Measurements from ENCODE around the gene LIMK2.

Gene LIMK2

GRCh38 chr22:31278151-31278621, 66.1 kb downstream of the LIMK2 start:
- TF ChIP-seq CTCF (conservative IDR thresholded peaks at IDR 0.05; ENCODE audit: low read length) = no peak
- no peak for DNase-seq (ENCODE audit: low read depth)
- no peak overlapping the region for H3K4me3 ChIP-seq (ENCODE audit: low read length)

GRCh38 chr22:31278626-31279326, 66.7 kb downstream of the LIMK2 start:
- no peak for DNase-seq (ENCODE audit: low read depth)
- no peak overlapping the region for H3K4me3 ChIP-seq (ENCODE audit: low read length)
- TF ChIP-seq CTCF (conservative IDR thresholded peaks at IDR 0.05; ENCODE audit: low read length) = no peak

- H3K4me3 ChIP-seq (ENCODE audit: low read length) = no peak overlapping the region
- DNase-seq (ENCODE audit: low read depth) = no peak
- no peak for TF ChIP-seq CTCF (conservative IDR thresholded peaks at IDR 0.05; ENCODE audit: low read length)
These were observed 67.2 kb downstream of the LIMK2 start for GRCh38 chr22:31279327-31279669.

- DNase-seq (ENCODE audit: low read depth) = no peak
- no peak overlapping the region for H3K4me3 ChIP-seq (ENCODE audit: low read length)
- TF ChIP-seq CTCF (conservative IDR thresholded peaks at IDR 0.05; ENCODE audit: low read length) = no peak
These were observed 67.9 kb downstream of the LIMK2 start for GRCh38 chr22:31279821-31280505.

- no peak for TF ChIP-seq CTCF (conservative IDR thresholded peaks at IDR 0.05; ENCODE audit: low read length)
- H3K4me3 ChIP-seq (ENCODE audit: low read length) = no peak overlapping the region
- no peak for DNase-seq (ENCODE audit: low read depth)
These were observed 69.6 kb downstream of the LIMK2 start for GRCh38 chr22:31281733-31282132.

- TF ChIP-seq CTCF (conservative IDR thresholded peaks at IDR 0.05; ENCODE audit: low read length) = no peak
- DNase-seq (ENCODE audit: low read depth) = no peak
- H3K4me3 ChIP-seq (ENCODE audit: low read length) = no peak overlapping the region
These were observed 70.8 kb downstream of the LIMK2 start for GRCh38 chr22:31282748-31283468.
